Neural progenitor cell (in vitro differentiated cells): ENCODE data around the gene CASP1. TPM values are rescaled to one million over a fixed set of nuclear protein-coding genes. Genes with fewer than 3 reads are reported as not detected.
"Not testable (repeated sequence)": the region's sequence is repeated elsewhere in the genome, so short reads cannot be mapped to it uniquely, and the experiment has no call there.

ENCODE experiments used
- DNase-seq: peaks from one replicate; pipeline ENCODE4 v3.0.0-alpha.2; 2016; ENCODE audit warnings: low spot score
- H2AFZ ChIP-seq: fragments of 200-600 bp; sonication (generic); replicated peaks from 2 replicates; pipeline ENCODE4 v1.6.1; 2016; ENCODE audit warnings: antibody characterized with exemption
- H3F3A ChIP-seq: fragments of 200-600 bp; sonication (generic); 2 replicates; pipeline ENCODE4 v1.6.1; 2016; ENCODE audit warnings: antibody characterized with exemption, low read depth
- H3K27ac ChIP-seq: fragments of 200-600 bp; sonication (generic); 2 replicates; pipeline ENCODE4 v1.5.1; 2016; ENCODE audit warnings: mild to moderate bottlenecking
- H3K27me3 ChIP-seq: fragments of 200-600 bp; sonication (generic); 2 replicates; pipeline ENCODE4 v1.6.1; 2016; ENCODE audit warnings: mild to moderate bottlenecking, moderate library complexity
- H3K36me3 ChIP-seq: fragments of 200-600 bp; sonication (generic); 2 replicates; pipeline ENCODE4 v1.5.1; 2016
- H3K4me1 ChIP-seq: fragments of 200-600 bp; sonication (generic); 2 replicates; pipeline ENCODE4 v1.6.1; 2016; ENCODE audit warnings: mixed run types
- H3K4me2 ChIP-seq: fragments of 200-600 bp; sonication (generic); 2 replicates; pipeline ENCODE4 v1.6.1; 2016
- H3K4me3 ChIP-seq: fragments of 200-600 bp; sonication (generic); 2 replicates; pipeline ENCODE4 v1.5.1; 2016
- H3K79me2 ChIP-seq: fragments of 200-600 bp; sonication (generic); 2 replicates; pipeline ENCODE4 v1.6.1; 2016; ENCODE audit warnings: low read depth
- H3K9ac ChIP-seq: fragments of 200-600 bp; sonication (generic); 2 replicates; pipeline ENCODE4 v1.6.1; 2016
- H3K9me3 ChIP-seq: fragments of 200-600 bp; sonication (generic); 2 replicates; pipeline ENCODE4 v1.5.1; 2016; ENCODE audit warnings: low read depth
- H4K20me1 ChIP-seq: fragments of 200-600 bp; sonication (generic); 2 replicates; pipeline ENCODE4 v1.6.1; 2016; ENCODE audit warnings: low read depth
- H3K27ac Mint-ChIP-seq: 3 replicates; pipeline ENCODE4 v1.8.0; 2021; ENCODE audit warnings: mixed read lengths
- H3K27me3 Mint-ChIP-seq: 2 replicates; pipeline ENCODE4 v1.8.0; 2022; ENCODE audit warnings: low read depth, mild to moderate bottlenecking, inconsistent platforms, moderate library complexity, mixed read lengths; ENCODE audit not compliant: insufficient read depth
- H3K36me3 Mint-ChIP-seq: 3 replicates; pipeline ENCODE4 v1.8.0; 2021; ENCODE audit warnings: mixed read lengths
- H3K4me1 Mint-ChIP-seq: 3 replicates; pipeline ENCODE4 v1.8.0; 2021; ENCODE audit warnings: mixed read lengths
- H3K4me3 Mint-ChIP-seq: 3 replicates; pipeline ENCODE4 v1.8.0; 2021; ENCODE audit warnings: mild to moderate bottlenecking, moderate library complexity, mixed read lengths
- H3K9me3 Mint-ChIP-seq: 3 replicates; pipeline ENCODE4 v1.8.0; 2020; ENCODE audit warnings: mixed read lengths
- EZH2 ChIP-seq: fragments of 200-600 bp; sonication (generic); IDR thresholded peaks from 2 replicates; pipeline ENCODE4 v1.6.1; 2017; ENCODE audit warnings: antibody characterized with exemption, mild to moderate bottlenecking, moderate library complexity
- EZH2phosphoT487 ChIP-seq: fragments of 200-600 bp; sonication (generic); IDR thresholded peaks from 2 replicates; pipeline ENCODE4 v1.6.1; 2017; ENCODE audit warnings: antibody characterized with exemption
- total RNA-seq: library from RNA; depleted of rRNA; stranded (reverse); fragments of >200 nt; gene quantifications from 2 replicates; pipeline ENCODE4 v1.2.3, GENCODE V29; 2015; ENCODE audit warnings: low replicate concordance
- TF ChIP-seq, protein P1 (sequence below): fragments of 200-600 bp; sonication (generic); IDR thresholded peaks from 2 replicates; pipeline ENCODE4 v1.5.1; 2017; ENCODE audit warnings: antibody characterized with exemption, mild to moderate bottlenecking

Gene CASP1
- not detected in 2 replicates for total RNA-seq

- no peaks in the 10 kb centered on the region for H3K27me3 Mint-ChIP-seq
- no peak within 1 kb of the TSS for H3K4me3 Mint-ChIP-seq
- Histone ChIP-seq H3F3A (no peaks in the 10 kb centered on the region), H3K4me1 (no peaks in the 10 kb centered on the region), H2AFZ (no peak within 1 kb of the TSS), H3K36me3 (no peaks in the 10 kb centered on the region), H3K9ac (no peak within 1 kb of the TSS), H3K4me3 (no peak within 1 kb of the TSS), H3K27ac (no peak within 1 kb of the TSS), H3K9me3 (no peaks in the 10 kb centered on the region), H3K27me3 (no peaks in the 10 kb centered on the region), H3K4me2 (no peak within 1 kb of the TSS), H3K79me2 (no peaks in the 10 kb centered on the region), H4K20me1 (no peaks in the 10 kb centered on the region)
- DNase-seq: no peak
- TF ChIP-seq EZH2phosphoT487 (no peak), EZH2 (no peak)
- TF ChIP-seq, protein P1, sequence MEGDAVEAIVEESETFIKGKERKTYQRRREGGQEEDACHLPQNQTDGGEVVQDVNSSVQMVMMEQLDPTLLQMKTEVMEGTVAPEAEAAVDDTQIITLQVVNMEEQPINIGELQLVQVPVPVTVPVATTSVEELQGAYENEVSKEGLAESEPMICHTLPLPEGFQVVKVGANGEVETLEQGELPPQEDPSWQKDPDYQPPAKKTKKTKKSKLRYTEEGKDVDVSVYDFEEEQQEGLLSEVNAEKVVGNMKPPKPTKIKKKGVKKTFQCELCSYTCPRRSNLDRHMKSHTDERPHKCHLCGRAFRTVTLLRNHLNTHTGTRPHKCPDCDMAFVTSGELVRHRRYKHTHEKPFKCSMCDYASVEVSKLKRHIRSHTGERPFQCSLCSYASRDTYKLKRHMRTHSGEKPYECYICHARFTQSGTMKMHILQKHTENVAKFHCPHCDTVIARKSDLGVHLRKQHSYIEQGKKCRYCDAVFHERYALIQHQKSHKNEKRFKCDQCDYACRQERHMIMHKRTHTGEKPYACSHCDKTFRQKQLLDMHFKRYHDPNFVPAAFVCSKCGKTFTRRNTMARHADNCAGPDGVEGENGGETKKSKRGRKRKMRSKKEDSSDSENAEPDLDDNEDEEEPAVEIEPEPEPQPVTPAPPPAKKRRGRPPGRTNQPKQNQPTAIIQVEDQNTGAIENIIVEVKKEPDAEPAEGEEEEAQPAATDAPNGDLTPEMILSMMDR: no peak
- no peak within 1 kb of the TSS for H3K27ac Mint-ChIP-seq
- H3K36me3 Mint-ChIP-seq: no peaks in the 10 kb centered on the region
- no peaks in the 10 kb centered on the region for H3K4me1 Mint-ChIP-seq
- no peaks in the 10 kb centered on the region for H3K9me3 Mint-ChIP-seq
Observed at GRCh38 chr11:105034813-105035620, at the start of gene CASP1. Gene CASP1 (minus strand): TSS chr11:105035144. CDS start chr11:105035113, 31 bp downstream.

DNA sequence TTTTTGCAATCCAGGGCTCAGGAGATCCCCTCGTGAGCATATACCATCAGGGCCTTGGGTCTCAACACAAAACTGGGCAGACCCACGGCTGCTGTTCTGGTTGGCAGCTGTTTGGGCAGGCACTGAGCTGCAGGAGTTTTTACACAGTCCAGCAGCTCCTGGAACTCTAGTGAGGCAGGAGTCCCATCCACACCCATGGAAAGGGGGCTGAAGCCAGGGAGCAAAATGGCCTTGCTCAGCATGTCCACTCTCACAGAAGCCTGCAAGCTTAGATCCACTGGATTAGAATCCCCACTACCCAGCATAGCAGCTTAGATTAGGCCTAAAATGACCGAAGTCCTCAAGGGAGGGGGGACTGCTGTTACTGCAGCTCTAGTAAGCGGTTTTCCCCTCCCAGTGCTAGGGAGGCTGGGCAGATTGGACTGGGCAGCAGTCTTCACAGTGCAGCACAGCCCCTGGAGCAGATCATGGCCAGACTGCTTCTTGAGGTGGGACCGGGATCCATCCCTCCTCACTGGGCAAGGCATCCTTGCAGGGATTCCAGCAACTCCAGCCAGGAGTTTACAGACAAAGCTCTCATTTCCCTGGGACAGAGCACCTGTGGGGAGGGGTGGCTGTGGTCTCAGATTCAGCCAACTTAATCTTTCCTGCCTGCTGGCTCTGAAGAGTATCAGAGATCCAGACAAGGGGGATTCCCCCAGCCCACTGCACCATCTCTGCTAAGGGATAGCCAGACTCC is 46.6 kb upstream of the CASP1 start:
- Histone ChIP-seq H3K27ac (no peak overlapping the region), H2AFZ (peak overlapping the region; percentile 63), H3K36me3 (no peaks in the 10 kb centered on the region), H3K79me2 (no peaks in the 10 kb centered on the region), H3K4me1 (no peaks in the 10 kb centered on the region), H3K4me2 (no peak overlapping the region), H3K9ac (no peak overlapping the region), H3F3A (no peaks in the 10 kb centered on the region), H3K9me3 (no peaks in the 10 kb centered on the region), H4K20me1 (no peaks in the 10 kb centered on the region), H3K27me3 (no peaks in the 10 kb centered on the region), H3K4me3 (no peak overlapping the region)
- TF ChIP-seq, protein P1: no peak
- no peaks in the 10 kb centered on the region for H3K4me1 Mint-ChIP-seq
- no peaks in the 10 kb centered on the region for H3K9me3 Mint-ChIP-seq
- H3K27ac Mint-ChIP-seq: no peak overlapping the region
- H3K36me3 Mint-ChIP-seq: no peaks in the 10 kb centered on the region
- no peak overlapping the region for H3K4me3 Mint-ChIP-seq
- DNase-seq: peak; percentile 2
- H3K27me3 Mint-ChIP-seq: no peaks in the 10 kb centered on the region

DNA sequence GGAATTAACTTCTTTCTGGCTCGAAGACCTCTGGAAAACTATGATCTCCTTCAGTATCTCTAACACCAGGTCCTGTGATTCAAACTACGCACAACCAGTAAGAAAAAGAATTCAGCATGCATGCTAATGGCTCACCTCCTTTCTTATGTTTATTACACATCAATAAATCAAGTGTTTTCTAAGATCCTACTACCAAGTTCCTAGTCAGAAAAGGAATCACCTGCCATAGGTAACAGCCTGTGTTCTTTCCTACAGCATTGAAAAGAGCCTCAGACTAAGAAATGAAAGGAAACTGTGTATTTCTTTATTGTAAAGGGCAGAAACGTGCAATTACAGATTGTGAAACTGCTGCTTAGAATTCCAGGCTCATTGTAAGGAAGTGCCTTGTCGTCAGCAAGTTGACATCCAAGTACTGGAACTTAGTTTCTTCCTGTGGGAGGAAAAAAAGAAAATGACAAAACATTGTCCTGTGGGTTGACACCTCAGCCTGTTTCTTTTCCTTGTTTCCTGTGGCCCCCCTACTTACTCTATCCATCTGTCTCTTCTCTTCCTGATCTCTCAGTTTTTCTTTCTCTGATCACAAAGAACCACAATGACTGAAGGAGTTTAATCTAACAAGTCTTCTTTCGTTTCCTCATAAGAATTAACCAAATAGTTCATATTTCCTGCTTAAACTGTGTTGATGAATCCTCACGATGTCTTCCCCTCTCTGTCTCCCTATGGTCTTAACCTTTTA is 45.4 kb upstream of the CASP1 start:
- not testable (repeated sequence) for DNase-seq, H3K4me3 ChIP-seq, H3K36me3 Mint-ChIP-seq, H3K4me2 ChIP-seq, H3K27me3 ChIP-seq, H3K27ac Mint-ChIP-seq, H3K9me3 ChIP-seq, H3K4me1 Mint-ChIP-seq, H3K4me1 ChIP-seq, H3K36me3 ChIP-seq, H3K27ac ChIP-seq, H3K9ac ChIP-seq, H2AFZ ChIP-seq, H3K9me3 Mint-ChIP-seq, H3K4me3 Mint-ChIP-seq, H3K79me2 ChIP-seq, H3K27me3 Mint-ChIP-seq, H3F3A ChIP-seq, H4K20me1 ChIP-seq
